ENCODE results near the gene LIME1.
"Not testable (repeated sequence)": the region's sequence is repeated elsewhere in the genome, so short reads cannot be mapped to it uniquely, and the experiment has no call there.

LIME1 gene

GRCh38 chr20:63775096-63775978 is 38.9 kb downstream of the LIME1 start:
- no peak for DNase-seq

DNA sequence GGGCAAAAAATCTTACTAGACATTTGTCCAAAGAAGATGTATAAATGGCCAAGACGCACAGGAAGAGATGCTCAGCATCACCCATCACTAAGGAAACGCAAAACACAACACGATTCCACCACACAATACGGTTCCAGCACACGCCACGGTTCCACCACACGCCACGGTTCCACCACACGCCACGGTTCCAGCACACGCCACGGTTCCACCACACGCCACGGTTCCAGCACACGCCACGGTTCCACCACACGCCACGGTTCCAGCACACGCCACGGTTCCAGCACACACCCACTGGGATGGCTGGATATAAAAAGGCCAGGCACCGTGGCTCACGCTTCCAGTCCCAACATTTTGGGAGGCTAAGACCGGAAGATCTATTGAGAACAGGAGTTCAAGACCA is 40.4 kb downstream of the LIME1 start:
- DNase-seq, result not testable (repeated sequence)

- no peak for DNase-seq
Observed at GRCh38 chr20:63777614-63778013, 41.1 kb downstream of the LIME1 start.

DNA sequence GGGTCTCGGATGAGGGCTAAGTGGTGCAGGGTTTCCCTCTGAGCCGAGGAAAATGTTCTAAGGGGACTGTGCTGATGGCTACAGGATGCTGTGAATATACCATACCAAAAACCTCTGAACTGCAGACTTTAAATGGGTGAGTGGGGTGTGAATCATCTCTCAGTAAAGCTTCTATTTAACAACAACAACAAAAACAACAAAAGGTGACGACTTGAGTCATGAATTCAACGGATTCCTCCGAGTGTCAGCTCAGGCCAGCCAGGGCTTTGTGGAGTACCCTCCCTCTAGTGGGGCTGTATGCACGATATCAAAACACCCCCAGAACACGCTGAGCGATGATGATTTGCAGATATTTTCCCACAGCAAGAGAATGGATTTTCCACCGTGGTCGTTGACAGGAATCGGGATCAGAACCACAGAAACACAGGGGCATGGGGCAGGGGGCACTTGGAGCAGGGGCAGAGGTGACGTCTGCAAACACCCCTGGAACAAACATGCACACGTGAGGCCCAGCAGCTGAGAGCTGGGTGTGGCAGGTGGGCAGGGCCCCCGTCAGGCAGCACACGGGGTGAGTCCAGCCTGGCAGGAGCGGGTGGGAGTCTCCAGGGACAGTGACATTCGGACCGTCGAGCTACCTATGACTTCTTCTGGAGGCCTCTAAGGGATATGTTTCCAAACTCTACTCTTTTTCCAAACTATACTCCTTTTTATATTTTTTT is 41.7 kb downstream of the LIME1 start:
- no peak for DNase-seq

- DNase-seq, result no peak
Observed at GRCh38 chr20:63778857-63779256, 42.4 kb downstream of the LIME1 start.

- DNase-seq, result no peak
Observed at GRCh38 chr20:63781181-63781580, 44.7 kb downstream of the LIME1 start.

GRCh38 chr20:63782051-63782471 is 45.6 kb downstream of the LIME1 start:
- DNase-seq, result no peak

- DNase-seq, result no peak
Observed at GRCh38 chr20:63782521-63782971, 46.1 kb downstream of the LIME1 start.

GRCh38 chr20:63783970-63784369 is 47.5 kb downstream of the LIME1 start:
- no peak for DNase-seq

GRCh38 chr20:63785691-63786131 is 49.2 kb downstream of the LIME1 start:
- no peak for DNase-seq

DNA sequence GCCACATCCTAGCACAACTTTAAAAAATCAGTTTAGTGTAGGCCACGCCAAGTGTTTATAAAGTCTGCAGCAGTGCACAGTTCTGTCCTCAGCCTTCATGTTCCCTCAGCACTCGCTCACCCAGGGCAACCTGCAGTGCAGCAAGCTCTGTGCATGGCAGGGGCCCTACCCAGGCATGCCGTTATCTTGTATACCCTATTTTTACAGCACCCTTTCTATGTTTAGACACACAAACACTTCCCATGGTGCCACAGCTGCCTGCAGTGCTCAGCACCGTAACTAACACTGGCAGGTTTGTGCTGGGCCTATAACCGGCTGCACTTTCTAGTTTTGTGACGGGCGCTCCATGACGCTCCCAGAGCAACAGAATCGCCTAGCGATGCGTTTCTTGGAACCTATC is 50.8 kb downstream of the LIME1 start:
- no peak for DNase-seq

DNA sequence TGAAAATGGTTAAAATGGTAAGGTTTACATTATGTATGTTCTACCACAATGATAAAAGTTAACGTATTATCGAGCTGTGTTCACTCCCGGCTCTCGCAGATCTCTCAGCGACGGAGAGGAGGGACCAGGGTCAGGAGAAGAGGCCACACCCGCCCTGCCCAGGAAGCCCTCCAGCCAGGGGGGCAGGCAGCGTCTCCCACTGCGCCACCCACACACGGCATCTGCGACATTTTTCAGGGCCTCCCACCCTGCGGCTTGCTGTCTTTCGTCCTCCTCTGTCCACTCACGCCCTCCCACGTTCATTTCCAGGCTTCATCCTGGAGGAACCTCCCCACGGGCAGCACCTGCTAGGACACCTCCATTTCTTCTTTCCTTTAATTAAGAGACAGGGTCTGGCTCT is 51.3 kb downstream of the LIME1 start:
- DNase-seq, result no peak
